Measurements from ENCODE around the gene CTSZ.

- TF ChIP-seq POLR2A (IDR thresholded peaks at IDR 0.05) (no peak), CTCF (IDR thresholded peaks at IDR 0.05 in 4 of 5, conservative IDR thresholded peaks at IDR 0.05 in 1 of 5) (no peak)
These were observed 20.6 kb downstream of the CTSZ start for GRCh38 chr20:58986286-58986967.

Measured in gastrocnemius medialis (tissue), 4 donors.